ENCODE results near the gene RPS6KL1.
A peak's percentile ranks its signal among the peaks of the same experiment; 100 is the strongest.

The RPS6KL1 gene

DNA sequence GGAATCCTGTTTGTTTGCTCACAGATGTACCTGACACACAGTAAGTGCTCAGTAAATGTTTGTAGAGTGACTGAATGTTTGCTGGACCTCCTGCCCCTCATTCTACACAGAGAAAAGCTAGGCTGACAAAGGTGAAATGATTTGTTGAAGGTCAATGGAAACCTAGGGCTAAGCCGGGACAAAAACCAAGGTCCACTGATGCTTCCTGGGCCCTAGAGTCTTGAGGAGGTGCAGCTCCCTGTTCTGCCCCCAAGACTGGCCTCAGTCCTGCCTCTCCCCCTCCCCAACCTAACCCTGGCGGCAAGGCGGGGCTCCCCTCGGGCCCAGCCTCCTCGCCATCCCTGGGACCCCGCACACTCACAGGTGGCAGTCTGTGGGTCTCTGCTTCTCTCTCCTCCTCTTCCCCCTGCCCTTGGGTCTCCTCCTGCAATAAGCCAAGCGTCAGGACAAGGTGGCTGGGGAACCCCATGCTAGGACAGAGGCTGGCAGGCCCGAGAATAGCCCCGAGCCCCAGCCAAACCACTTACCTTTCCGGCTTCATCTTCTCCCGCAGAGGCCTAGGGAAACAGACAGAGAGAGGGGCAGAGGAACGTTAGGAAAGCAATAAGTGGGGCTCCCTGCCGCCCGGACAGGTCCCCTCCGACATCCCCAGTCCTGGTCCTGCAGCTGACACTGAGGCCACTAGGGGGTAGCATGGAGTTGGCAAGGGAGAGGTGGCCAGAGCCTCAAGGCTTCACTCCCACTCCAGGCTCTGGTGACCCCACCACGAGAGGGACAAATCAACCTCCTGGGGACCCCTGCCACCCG lies 23.0 kb upstream of the RPS6KL1 start:
- Histone ChIP-seq H3K4me1 (peaks cover 4% of the 10 kb centered on the region), H3K4me3 (ENCODE audit: low read depth, low read length) (peak overlapping the region; percentile 40), H3K27me3 (no peaks in the 10 kb centered on the region), H3K36me3 (no peaks in the 10 kb centered on the region), H3K9me3 (no peaks in the 10 kb centered on the region)
- TF ChIP-seq, protein P1, sequence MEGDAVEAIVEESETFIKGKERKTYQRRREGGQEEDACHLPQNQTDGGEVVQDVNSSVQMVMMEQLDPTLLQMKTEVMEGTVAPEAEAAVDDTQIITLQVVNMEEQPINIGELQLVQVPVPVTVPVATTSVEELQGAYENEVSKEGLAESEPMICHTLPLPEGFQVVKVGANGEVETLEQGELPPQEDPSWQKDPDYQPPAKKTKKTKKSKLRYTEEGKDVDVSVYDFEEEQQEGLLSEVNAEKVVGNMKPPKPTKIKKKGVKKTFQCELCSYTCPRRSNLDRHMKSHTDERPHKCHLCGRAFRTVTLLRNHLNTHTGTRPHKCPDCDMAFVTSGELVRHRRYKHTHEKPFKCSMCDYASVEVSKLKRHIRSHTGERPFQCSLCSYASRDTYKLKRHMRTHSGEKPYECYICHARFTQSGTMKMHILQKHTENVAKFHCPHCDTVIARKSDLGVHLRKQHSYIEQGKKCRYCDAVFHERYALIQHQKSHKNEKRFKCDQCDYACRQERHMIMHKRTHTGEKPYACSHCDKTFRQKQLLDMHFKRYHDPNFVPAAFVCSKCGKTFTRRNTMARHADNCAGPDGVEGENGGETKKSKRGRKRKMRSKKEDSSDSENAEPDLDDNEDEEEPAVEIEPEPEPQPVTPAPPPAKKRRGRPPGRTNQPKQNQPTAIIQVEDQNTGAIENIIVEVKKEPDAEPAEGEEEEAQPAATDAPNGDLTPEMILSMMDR (IDR thresholded peaks at IDR 0.05; ENCODE audit: low read depth, low read length), result peak; percentile 97
- DNase-seq, result peak; percentile 89

DNA sequence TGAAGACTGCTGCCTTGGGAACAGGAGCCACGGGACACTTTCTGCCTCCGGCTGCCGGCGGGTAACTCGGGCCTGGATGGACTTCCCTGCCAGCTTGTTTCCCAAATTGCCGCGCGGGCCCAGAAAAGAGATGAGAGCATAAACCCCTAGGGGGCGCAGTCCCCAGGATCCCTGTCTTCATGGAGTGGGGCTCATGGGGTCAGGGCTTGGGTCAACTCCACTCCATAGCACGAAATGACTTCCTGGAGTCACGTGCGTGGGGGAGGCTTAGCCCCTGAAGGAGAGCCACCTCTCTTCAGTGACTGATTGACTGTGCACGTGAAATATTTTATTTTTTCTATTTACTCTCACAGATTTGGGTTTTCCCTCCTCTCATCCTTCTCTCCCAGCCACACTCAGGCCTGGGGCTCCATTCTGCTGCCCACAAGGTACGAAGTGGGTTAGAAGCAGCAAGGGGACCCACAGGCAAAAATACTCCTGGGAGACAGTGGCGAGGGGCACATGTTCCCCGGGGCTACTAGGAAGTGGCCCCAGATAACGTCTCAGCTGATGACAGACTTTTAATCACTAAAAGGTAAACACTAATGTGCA lies 22.3 kb upstream of the RPS6KL1 start:
- DNase-seq, result peak; percentile 67
- TF ChIP-seq, protein P1 (IDR thresholded peaks at IDR 0.05; ENCODE audit: low read depth, low read length), result peak; percentile 76
- H3K4me3 ChIP-seq (ENCODE audit: low read depth, low read length), result no peak overlapping the region
- H3K9me3 ChIP-seq, result no peaks in the 10 kb centered on the region
- H3K27me3 ChIP-seq, result no peaks in the 10 kb centered on the region
- H3K36me3 ChIP-seq, result no peaks in the 10 kb centered on the region
- peaks cover 4% of the 10 kb centered on the region for H3K4me1 ChIP-seq

GRCh38 chr14:74942608-74943007 lies 19.5 kb upstream of the RPS6KL1 start:
- H3K27me3 ChIP-seq, result no peaks in the 10 kb centered on the region
- no peak for DNase-seq
- no peaks in the 10 kb centered on the region for H3K9me3 ChIP-seq
- TF ChIP-seq, protein P1 (IDR thresholded peaks at IDR 0.05; ENCODE audit: low read depth, low read length), result no peak
- H3K4me3 ChIP-seq (ENCODE audit: low read depth, low read length), result no peak overlapping the region
- H3K4me1 ChIP-seq, result peaks cover 12% of the 10 kb centered on the region
- H3K36me3 ChIP-seq, result no peaks in the 10 kb centered on the region

DNA sequence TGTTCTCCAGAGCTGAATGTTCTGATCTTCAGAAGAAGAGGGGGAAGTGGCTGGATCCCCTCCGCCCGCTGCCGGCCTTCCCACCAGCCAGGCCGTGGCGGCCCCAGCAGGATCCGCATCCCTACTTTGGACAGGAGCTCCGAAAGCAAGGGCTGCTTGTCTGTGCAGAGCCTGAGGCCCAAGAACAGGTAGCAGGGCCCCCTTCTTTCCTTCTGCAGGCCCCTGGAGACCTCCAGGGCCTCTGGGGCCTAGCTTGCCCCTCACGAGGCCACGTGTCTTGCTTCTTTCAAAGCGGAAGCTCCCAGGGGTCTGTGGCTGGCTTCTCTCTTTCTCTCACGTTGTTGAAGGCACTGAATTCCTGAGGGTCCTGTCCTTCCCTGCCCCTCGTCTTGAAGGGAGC lies 19.1 kb upstream of the RPS6KL1 start:
- TF ChIP-seq, protein P1 (IDR thresholded peaks at IDR 0.05; ENCODE audit: low read depth, low read length), result no peak
- peaks cover 12% of the 10 kb centered on the region for H3K4me1 ChIP-seq
- no peaks in the 10 kb centered on the region for H3K27me3 ChIP-seq
- no peak overlapping the region for H3K4me3 ChIP-seq (ENCODE audit: low read depth, low read length)
- H3K36me3 ChIP-seq, result no peaks in the 10 kb centered on the region
- H3K9me3 ChIP-seq, result no peaks in the 10 kb centered on the region
- DNase-seq, result no peak

DNA sequence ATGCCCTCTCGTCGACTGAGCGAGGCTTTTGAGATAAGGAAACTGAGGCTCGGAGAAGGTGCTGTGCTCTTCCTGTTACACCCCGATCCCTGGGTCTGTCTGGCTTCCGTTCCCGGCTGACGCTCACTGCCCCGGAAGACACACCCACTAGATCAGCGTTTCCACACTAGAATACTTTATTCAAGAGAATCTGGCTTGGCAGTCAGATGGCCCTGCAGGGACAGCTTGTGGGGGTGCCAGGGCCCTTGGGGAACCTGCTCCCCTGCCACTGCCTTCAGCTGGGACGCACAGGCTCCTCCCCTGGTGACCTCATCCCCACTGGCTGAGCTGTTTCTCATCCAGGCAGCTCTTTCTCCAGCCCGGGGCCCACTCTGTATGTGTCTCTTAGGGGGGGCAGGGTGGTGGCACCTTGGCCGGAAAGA lies 18.6 kb upstream of the RPS6KL1 start:
- TF ChIP-seq, protein P1 (IDR thresholded peaks at IDR 0.05; ENCODE audit: low read depth, low read length), result no peak
- no peaks in the 10 kb centered on the region for H3K9me3 ChIP-seq
- peaks cover 10% of the 10 kb centered on the region for H3K4me1 ChIP-seq
- H3K36me3 ChIP-seq, result no peaks in the 10 kb centered on the region
- no peak overlapping the region for H3K4me3 ChIP-seq (ENCODE audit: low read depth, low read length)
- no peaks in the 10 kb centered on the region for H3K27me3 ChIP-seq
- no peak for DNase-seq

All from BE2C (cell line).